Right ventricle myocardium inferior (tissue), 1 donor: Measurements from ENCODE around the gene ZNRF4. TPM values are rescaled to one million over a fixed set of nuclear protein-coding genes. Genes with fewer than 3 reads are reported as not detected.
"Not testable (repeated sequence)": the region's sequence is repeated elsewhere in the genome, so short reads cannot be mapped to it uniquely, and the experiment has no call there.

Experiments used
- ATAC-seq: fragments of 200-7000 bp; cut with Tn5 transposase; one replicate; pipeline ENCODE4 v1.9.1; 2020; ENCODE audit warnings: mild to moderate bottlenecking, moderate library complexity
- DNase-seq: peaks from one replicate; pipeline ENCODE4 v3.0.0; 2021; ENCODE audit errors: missing footprints
- intact Hi-C: fragments of 100-400 bp; cut with DNase I; formaldehyde crosslinking; loops from one replicate; pipeline ENCODE4 v1.11.0; 2022
- total RNA-seq: library from RNA; stranded (reverse); fragmentation: NEBNext Ultra II Directional; extraction: Animal tissue kit (Norgen Biotek cat#: 25700); gene quantifications from one replicate; pipeline ENCODE4 v1.2.1, GENCODE V29; 2021
- donor health status: DM: no; HTN: yes; CAD: no; lungs with severe emphysema.

ZNRF4 gene
- total RNA-seq, 1 donor from 2014 or later: not detected

DNA sequence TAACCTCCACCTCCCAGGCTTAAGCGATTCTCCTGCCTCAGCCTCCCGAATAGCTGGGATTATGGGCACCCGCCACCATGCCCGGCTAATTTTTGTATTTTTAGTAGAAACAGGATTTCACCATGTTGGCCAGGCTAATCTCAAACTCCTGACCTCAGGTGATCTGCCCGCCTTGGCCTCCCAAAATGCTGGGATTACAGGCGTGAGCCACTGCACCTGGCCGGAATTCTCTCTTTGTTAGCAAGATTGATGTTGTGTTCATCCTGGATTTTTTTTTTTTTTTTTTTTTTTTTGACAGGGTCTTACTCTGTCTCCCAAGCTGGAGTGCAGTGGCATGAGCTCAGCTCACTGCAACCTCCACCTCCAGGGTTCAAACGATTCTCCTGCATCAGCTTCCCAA is 16.5 kb upstream of the ZNRF4 start:
- intact Hi-C loops, DNase-seq, ATAC-seq: not testable (repeated sequence)

- no peak for DNase-seq
- intact Hi-C loops: no loop called here
- ATAC-seq: no peak
These were observed 15.8 kb upstream of the ZNRF4 start for GRCh38 chr19:5439452-5439851.

DNA sequence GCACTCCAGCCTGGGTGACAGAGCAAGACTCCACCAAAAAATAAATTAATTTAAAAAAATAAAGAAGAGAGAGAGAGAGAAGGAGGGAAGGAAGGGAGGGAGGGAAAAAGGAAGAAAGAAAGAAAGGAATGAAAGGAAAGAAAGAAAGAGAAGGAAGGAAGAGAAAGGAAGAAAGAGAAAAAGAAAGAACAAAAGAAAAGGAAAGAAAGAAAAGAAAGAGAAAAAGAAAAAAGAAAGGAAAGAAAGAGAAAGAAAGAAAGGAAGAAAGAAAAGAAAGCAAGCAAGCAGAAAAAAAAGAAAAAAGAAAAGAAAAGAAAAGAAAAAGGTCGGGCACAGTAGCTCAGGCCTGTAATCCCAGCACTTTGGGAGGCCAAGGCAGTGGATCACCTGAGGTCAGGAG is 14.9 kb upstream of the ZNRF4 start:
- DNase-seq (no peak), ATAC-seq (no peak)
- intact Hi-C loops: no loop called here

DNA sequence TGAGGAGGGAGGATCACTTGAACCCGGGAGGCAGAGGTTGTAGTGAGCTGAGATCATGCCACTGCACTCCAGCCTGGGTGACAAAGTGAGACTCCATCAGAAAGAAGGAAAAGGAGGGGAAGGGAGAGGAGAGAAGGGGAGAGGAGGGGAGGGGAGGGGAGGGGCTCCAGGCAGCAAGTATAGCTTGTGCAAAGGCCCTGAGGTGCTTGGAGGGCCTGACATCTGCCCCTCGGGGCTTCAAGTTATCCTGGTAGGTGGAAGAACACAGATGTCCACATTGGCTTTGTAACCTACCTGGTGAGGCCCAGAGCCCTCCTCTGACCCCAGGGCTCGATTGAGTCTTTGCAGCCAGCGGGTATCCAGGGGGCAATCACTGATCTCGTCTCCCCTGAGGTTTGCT is 11.5 kb upstream of the ZNRF4 start:
- DNase-seq (no peak), ATAC-seq (no peak)
- intact Hi-C loops: no loop called here

DNA sequence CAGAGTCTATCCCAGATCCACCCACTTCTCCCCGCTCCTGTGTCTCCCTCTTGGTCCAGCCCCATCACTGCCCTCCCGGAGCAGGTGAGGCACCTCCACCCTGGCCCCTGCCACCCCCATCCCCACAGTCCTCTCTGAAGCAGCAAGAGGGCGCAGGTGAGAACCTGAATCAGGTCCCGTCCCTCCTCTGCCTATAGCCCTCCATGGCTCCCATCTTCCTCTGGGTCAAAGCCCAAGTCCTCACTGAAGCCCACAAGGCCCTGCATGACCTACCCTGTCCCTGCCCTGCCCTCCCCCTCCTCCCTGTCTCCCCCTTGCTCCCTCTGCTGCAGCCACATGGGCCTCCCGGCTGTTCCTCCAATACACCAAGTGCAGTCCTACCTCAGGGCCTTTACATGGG is 10.8 kb upstream of the ZNRF4 start:
- no peak for DNase-seq
- no peak for ATAC-seq
- intact Hi-C loops: no loop called here

GRCh38 chr19:5445071-5445470 is 10.1 kb upstream of the ZNRF4 start:
- DNase-seq: no peak
- no peak for ATAC-seq
- intact Hi-C loops: no loop called here

DNA sequence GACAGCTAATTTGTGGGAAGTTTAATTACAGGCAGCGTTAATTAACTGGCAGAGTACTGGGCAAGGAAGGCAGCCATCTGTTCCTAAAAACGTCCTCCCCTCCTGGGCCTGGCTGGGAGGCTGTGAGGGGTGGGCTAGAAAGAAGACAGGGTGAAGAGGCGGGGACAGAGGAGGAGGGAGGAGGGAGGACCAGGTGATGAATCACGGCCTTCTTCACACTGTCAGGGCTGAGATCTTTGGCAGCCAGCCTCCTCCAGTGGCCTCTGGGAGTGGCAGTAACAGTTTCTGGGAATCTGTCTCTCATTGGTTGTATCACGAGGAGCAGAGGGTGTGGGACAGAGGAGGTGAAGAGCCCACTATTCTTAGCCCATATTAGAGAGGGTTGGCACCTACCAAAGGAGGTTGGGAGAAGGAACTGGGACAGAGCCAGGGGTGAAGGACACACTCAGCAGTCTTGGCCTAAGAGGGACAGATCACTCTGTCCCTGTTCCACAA is 9.6 kb upstream of the ZNRF4 start:
- ATAC-seq: no peak
- DNase-seq: no peak
- intact Hi-C loops: no loop called here

- no peak for ATAC-seq
- intact Hi-C loops: no loop called here
These were observed 7.4 kb upstream of the ZNRF4 start for GRCh38 chr19:5447700-5448311.

DNA sequence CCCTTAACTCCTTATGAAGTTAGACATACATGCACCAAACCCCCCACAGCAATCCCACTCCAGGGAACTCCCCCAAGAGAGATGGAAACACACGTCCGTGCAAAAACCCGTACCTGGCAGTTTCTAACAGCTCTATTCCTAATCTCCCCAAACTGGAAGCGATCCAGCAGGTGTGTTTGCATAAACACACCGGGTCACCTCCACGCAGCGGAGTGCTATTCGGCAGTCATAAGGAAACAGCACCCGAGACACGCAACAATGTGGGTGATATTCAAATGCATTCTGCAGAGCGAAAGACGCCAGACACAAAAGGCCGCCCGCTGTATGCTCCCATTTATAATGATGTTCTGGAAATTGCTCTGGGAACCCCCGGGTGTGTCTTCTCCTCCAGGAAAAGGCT is 6.8 kb upstream of the ZNRF4 start:
- intact Hi-C loops: no loop called here
- ATAC-seq (no peak), DNase-seq (no peak)

More at GRCh38 chr19:5447700-5448311, 7.4 kb upstream of the ZNRF4 start:
- DNase-seq: no peak

GRCh38 chr19:5450482-5451126 is 4.6 kb upstream of the ZNRF4 start:
- ATAC-seq (no peak), DNase-seq (no peak)
- intact Hi-C loops: no loop called here

GRCh38 chr19:5451494-5451893 is 3.7 kb upstream of the ZNRF4 start:
- ATAC-seq: no peak
- intact Hi-C loops: no loop called here
- no peak for DNase-seq

GRCh38 chr19:5452594-5453565 is 2.3 kb upstream of the ZNRF4 start:
- intact Hi-C loops: no loop called here
- ATAC-seq (no peak), DNase-seq (peak; percentile 41)

GRCh38 chr19:5454743-5455142 is 474 bp upstream of the ZNRF4 start:
- no peak for ATAC-seq

DNA sequence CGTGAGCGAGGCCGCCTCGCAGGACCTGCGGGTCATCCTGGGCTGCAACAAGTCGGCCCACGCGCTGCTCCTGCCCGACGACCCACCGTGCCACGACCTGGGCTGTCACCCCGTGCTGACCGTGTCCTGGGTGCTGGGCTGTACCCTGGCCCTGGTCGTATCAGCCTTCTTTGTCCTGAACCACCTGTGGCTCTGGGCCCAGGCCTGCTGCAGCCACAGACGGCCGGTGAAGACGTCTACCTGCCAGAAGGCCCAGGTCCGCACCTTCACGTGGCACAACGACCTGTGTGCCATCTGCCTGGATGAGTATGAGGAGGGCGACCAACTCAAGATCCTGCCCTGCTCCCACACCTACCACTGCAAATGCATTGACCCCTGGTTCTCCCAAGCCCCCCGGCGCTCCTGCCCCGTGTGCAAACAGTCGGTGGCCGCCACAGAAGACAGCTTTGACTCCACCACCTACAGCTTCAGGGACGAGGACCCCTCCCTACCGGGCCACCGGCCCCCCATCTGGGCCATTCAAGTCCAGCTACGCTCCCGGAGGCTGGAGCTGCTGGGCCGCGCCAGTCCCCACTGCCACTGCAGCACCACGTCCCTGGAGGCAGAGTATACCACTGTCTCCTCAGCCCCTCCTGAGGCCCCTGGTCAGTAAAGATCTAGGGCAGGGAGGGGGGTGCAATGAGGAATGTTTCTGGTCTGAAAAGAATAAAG is 1.1 kb downstream of the ZNRF4 start:
- ATAC-seq: no peak
- DNase-seq: peak; percentile 61
- intact Hi-C loops: no loop called here

More at GRCh38 chr19:5454743-5455142, 474 bp upstream of the ZNRF4 start:
- DNase-seq: peak; percentile 11
- intact Hi-C loops: no loop called here

- intact Hi-C loops: no loop called here
- DNase-seq (peak; percentile 25), ATAC-seq (no peak)
These were observed 1.6 kb downstream of the ZNRF4 start for GRCh38 chr19:5456841-5457200.

DNA sequence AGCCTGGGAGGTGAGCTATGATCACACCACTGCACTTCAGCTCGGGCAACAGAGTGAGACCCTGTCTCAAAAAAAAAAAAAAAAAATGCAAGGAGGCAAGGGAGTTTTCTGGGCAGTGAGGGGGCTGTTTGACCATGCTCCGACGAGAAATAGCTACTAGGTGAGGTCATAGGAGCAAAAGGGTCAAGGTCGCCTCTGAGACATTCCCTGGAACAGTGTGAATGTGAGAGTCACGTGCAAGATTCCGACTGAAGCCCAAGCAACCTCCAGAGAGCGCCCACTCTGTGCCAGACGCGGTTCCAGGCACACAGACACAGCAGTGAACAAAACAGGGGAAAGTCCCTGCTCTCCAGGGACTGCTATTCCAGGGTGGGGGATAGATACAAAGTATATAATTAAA is 2.5 kb downstream of the ZNRF4 start:
- intact Hi-C loops: no loop called here
- ATAC-seq: no peak
- no peak for DNase-seq

DNA sequence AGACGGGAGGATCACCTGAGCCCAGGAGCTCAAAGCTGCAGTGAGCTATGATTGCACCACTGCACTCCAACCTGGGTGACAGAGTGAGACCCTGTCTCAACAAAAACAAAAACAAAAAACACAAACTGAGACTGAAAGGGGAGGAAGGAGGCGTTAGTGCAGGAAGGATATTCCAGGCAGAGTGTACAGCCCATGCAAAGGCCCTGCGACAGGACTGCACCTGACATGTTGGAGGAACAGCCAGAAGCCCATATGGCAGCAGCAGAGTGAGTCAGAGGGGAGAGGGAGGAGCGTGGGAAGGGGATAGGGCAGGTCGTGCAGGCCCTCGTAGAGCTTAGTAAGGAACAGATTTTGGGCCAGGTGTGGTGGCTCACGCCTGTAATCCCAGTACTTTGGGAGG is 3.2 kb downstream of the ZNRF4 start:
- peak; percentile 0 for DNase-seq
- intact Hi-C loops: no loop called here
- no peak for ATAC-seq

DNA sequence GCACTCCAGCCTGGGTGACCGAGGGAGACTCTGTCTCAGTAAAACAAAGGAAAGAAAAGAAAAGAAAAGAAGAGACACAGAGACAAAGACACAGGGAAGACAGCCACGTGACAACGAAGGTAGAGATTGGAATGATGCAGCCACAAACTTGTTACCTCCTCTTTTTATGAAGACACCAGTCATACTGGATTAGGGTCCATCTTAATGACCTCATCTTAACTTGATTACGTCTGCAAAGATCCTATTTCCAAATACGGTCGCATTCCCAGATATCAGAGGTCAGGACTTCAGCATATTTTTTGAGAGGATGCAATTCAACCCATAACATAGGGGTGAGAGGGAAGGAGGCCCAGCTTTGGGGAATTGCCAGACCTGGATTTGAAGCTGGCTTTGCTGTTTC is 4.1 kb downstream of the ZNRF4 start:
- intact Hi-C loops: no loop called here
- DNase-seq: peak; percentile 28
- no peak for ATAC-seq

- intact Hi-C loops: no loop called here
- ATAC-seq: no peak
- peak; percentile 41 for DNase-seq
These were observed 5.5 kb downstream of the ZNRF4 start for GRCh38 chr19:5460748-5461147.
